Measurements from ENCODE around the gene PLD5.

DNA sequence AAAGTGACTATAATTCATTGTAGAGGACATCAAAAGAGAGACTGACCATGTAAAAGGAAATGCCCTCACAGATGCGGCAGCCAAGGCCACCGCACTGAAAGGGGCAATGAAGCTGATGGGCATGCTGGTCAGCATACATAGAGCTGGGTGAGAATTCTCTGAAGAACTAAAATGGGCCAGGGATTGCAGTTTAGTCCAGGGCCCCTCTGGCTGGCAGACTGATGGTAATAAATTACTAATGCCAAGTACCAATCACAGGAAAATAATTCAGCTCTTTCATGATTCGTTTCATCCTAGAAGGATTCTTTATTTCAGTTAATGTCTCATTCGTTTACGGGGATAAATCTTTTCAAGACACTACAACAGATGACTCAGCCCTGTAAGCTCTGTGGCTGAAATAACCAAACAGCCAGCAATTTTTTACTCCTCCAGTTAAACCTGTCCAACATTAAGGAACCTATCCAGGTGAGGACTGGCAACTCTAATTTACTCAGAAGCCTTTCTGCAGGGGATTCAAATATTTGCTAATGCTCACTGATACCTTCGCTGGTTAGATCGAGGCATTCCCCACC, 468.7 kb downstream of the PLD5 start:
- TF ChIP-seq POLR2A (IDR thresholded peaks at IDR 0.05; ENCODE audit: low read depth, low read length) (no peak), TAF1 (IDR thresholded peaks at IDR 0.05; ENCODE audit: low read depth, low read length) (no peak), POLR2AphosphoS5 (IDR thresholded peaks at IDR 0.05; ENCODE audit: low read depth, low read length) (no peak), SPI1 (IDR thresholded peaks at IDR 0.05; ENCODE audit: low read depth, low read length) (no peak), PAX5 (IDR thresholded peaks at IDR 0.05; ENCODE audit: insufficient read depth, low read length, severe bottlenecking) (no peak), POU2F2 (IDR thresholded peaks at IDR 0.05; ENCODE audit: low read depth, low read length) (no peak)

All from GM12891 (cell line).